MCF 10A (cell line): ENCODE results near the gene FAM221B. TPM values are rescaled to one million over a fixed set of nuclear protein-coding genes. Genes with fewer than 3 reads are reported as not detected.

ENCODE experiments used
- BruUV-seq: library from RNA; stranded (reverse); fragments of 400-500 nt; replicated peaks from 2 replicates; lab custom pipeline; 2021; lab: Mats Ljungman, UMichigan
- CTCF ChIA-PET: fragments of 300-600 bp; sonication (Branson Sonifier 250); formaldehyde crosslinking; extraction: SDS; loops from one replicate; lab custom pipeline; 2021; ENCODE audit warnings: antibody characterized with exemption, inconsistent platforms; lab: Yijun Ruan, JAX
- POLR2A ChIA-PET: fragments of 300-600, 350-650 bp; sonication (Branson Sonifier 250); formaldehyde crosslinking; extraction: SDS; loops from one replicate; lab custom pipeline; 2020; ENCODE audit warnings: antibody characterized with exemption, inconsistent platforms; lab: Yijun Ruan, JAX
- DNase-seq: peaks from one replicate; pipeline ENCODE4 v3.0.0-alpha.2; 2018; ENCODE audit not compliant: unreplicated experiment
- H3K27ac Mint-ChIP-seq: one replicate; pipeline ENCODE4 v1.8.0; 2022; ENCODE audit warnings: mild to moderate bottlenecking, low read depth, mixed read lengths; ENCODE audit not compliant: unreplicated experiment
- H3K27me3 Mint-ChIP-seq: one replicate; pipeline ENCODE4 v1.8.0; 2022; ENCODE audit warnings: mixed read lengths; ENCODE audit not compliant: insufficient read depth, unreplicated experiment
- H3K36me3 Mint-ChIP-seq: one replicate; pipeline ENCODE4 v1.8.0; 2022; ENCODE audit warnings: mild to moderate bottlenecking, moderate library complexity, mixed read lengths; ENCODE audit not compliant: insufficient read depth, unreplicated experiment
- H3K4me1 Mint-ChIP-seq: one replicate; pipeline ENCODE4 v1.8.0; 2022; ENCODE audit warnings: mixed read lengths; ENCODE audit not compliant: insufficient read depth, unreplicated experiment
- H3K4me3 Mint-ChIP-seq: one replicate; pipeline ENCODE4 v1.8.0; 2022; ENCODE audit warnings: mild to moderate bottlenecking, moderate library complexity, mixed read lengths; ENCODE audit not compliant: unreplicated experiment
- H3K9me3 Mint-ChIP-seq: one replicate; pipeline ENCODE4 v1.8.0; 2022; ENCODE audit warnings: mixed read lengths; ENCODE audit not compliant: unreplicated experiment
- intact Hi-C: fragments of 100-400 bp; cut with micrococcal nuclease; formaldehyde crosslinking; loops from 2 replicates; pipeline ENCODE4 v1.14.1; 2022
- total RNA-seq: library from RNA; stranded (reverse); gene quantifications from 2 replicates; pipeline ENCODE4 v1.2.3, GENCODE V29; 2022
- TF ChIP-seq, protein P1 (sequence below): fragments of 200-600 bp; IDR thresholded peaks from one replicate; pipeline ENCODE4 v1.8.0; 2022; ENCODE audit warnings: antibody characterized with exemption, mild to moderate bottlenecking; ENCODE audit not compliant: unreplicated experiment

The FAM221B gene
- total RNA-seq, 1 experiment from 2014 or later: not detected

DNA sequence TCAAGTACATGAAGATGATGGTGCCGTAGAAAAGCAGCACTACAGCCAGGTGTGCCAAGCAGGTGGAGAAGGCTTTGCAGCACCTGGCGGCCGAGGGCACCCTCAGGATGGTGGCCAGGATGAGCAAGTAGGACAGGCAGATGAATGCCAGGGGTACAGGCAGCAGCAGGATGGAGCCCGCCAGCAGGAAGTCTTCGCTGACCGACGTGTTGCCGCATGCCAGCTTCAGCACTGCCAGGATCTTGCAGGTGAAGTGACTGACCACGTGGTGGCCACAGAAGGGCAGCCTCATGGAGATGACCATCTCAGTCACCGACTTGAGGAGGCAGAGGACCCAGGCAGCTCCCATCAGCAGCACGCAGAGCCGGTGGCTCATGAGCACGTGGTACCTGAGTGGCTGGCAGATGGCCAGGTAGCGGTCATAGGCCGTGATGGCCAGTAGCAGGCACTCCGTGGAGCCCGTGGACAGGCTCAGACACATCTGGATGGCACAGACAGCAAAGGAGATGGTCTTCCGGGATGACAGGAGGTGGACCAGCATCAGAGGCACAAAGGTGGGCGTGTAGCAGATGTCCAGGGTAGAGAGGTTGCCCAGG lies 41.2 kb upstream of the FAM221B start:
- ChIA-PET CTCF (interaction anchor here (0.6 kb wide), 1 partner anchor 11 kb away, joined by 6 read pairs; no protein-coding TSS in a partner anchor), POLR2A (no interaction called here)
- intact Hi-C loops: no loop called here
- no peak overlapping the region for H3K4me3 Mint-ChIP-seq
- DNase-seq: peak; percentile 18
- no peaks in the 10 kb centered on the region for H3K27me3 Mint-ChIP-seq
- no peak overlapping the region for H3K27ac Mint-ChIP-seq
- H3K36me3 Mint-ChIP-seq: no peaks in the 10 kb centered on the region
- no peaks in the 10 kb centered on the region for H3K9me3 Mint-ChIP-seq
- TF ChIP-seq, protein P1, sequence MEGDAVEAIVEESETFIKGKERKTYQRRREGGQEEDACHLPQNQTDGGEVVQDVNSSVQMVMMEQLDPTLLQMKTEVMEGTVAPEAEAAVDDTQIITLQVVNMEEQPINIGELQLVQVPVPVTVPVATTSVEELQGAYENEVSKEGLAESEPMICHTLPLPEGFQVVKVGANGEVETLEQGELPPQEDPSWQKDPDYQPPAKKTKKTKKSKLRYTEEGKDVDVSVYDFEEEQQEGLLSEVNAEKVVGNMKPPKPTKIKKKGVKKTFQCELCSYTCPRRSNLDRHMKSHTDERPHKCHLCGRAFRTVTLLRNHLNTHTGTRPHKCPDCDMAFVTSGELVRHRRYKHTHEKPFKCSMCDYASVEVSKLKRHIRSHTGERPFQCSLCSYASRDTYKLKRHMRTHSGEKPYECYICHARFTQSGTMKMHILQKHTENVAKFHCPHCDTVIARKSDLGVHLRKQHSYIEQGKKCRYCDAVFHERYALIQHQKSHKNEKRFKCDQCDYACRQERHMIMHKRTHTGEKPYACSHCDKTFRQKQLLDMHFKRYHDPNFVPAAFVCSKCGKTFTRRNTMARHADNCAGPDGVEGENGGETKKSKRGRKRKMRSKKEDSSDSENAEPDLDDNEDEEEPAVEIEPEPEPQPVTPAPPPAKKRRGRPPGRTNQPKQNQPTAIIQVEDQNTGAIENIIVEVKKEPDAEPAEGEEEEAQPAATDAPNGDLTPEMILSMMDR: no peak
- peaks cover 10% of the 10 kb centered on the region for H3K4me1 Mint-ChIP-seq
- BruUV-seq: no TSS peak

DNA sequence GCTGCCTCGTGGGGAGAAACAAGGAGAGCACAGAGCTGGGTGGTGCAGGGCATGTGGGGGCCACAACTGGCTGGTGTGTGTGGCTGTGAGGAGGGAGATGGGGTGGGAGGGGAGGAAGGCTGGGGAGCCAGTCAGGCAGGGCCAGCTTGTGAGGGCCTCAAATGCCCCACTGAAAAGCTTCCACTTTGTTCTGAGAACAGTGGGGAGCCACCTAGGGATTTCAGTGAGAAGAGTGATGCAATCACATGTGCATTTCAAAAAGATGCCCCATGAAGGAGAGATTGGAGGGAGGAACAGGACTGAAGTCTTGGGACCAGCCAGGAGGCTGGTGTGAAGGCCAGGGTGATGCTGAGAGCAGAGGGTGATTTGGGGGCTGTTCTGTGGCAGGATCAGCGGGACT lies 40.4 kb upstream of the FAM221B start:
- intact Hi-C loops: no loop called here
- CTCF ChIA-PET: interaction anchor here (0.6 to 0.7 kb wide), 2 partner anchors 141 to 258 kb away, joined by 3 read pairs; no protein-coding TSS in a partner anchor
- POLR2A ChIA-PET: no interaction called here
- Mint-ChIP-seq H3K27ac (no peak overlapping the region), H3K36me3 (no peaks in the 10 kb centered on the region), H3K9me3 (no peaks in the 10 kb centered on the region), H3K4me1 (peaks cover 10% of the 10 kb centered on the region), H3K27me3 (no peaks in the 10 kb centered on the region), H3K4me3 (no peak overlapping the region)
- no TSS peak for BruUV-seq
- TF ChIP-seq, protein P1: no peak
- DNase-seq: no peak

DNA sequence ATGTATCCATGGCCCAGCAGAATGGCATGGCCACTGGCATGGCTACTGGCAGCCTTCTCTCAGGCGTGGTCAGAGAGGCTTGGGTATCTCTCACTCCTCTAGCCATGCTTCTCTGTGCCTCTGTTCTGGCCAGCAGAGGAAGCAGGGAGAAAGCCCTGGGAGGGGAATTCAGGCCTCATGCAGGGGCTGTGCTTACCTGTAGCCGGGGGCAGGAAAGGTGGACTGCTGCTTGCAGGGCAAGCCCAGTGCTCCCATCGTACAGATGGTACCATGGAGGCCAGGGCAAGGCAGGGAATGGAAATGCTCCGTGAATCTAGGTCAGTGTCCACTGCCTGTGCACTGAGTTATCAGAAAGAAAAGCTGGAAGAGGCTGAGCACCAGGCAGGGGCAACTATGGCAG lies 39.0 kb upstream of the FAM221B start:
- H3K4me3 Mint-ChIP-seq: no peak overlapping the region
- no peaks in the 10 kb centered on the region for H3K27me3 Mint-ChIP-seq

DNA sequence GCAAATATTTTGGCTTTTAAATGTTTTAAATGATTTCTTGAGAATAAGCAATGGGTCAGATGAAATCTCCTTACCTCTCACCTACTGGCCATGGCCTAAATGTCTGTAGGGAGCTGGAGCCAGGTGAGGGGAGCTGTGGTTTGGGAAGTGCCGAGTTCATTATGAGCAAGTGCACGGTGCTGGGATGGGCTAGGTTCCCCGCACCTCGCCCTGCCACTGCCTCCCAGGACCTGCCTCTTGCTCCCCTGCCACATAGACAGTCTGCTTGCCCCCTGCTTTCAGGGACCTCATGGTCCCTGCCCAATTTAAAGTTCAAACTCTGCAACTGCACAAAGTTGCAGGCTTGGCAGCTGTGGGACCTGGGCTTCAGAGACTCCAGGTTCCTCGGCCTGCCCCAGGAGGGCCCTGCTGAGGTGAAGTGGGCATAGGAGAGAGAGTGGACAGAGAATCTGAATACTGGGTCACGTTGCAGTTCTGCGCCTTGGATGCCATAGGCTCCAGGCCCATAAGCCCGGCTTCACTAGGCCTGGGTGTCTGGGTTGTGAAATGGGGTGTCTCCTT lies 36.2 kb upstream of the FAM221B start:
- Mint-ChIP-seq H3K27me3 (peaks cover 20% of the 10 kb centered on the region), H3K9me3 (no peaks in the 10 kb centered on the region), H3K27ac (no peak overlapping the region), H3K4me3 (no peak overlapping the region), H3K36me3 (no peaks in the 10 kb centered on the region), H3K4me1 (no peaks in the 10 kb centered on the region)
- DNase-seq: no peak
- BruUV-seq: no TSS peak
- TF ChIP-seq, protein P1: no peak
- ChIA-PET POLR2A (interaction anchor here (1.3 kb wide), 1 partner anchor 32 kb away, joined by 3 read pairs; no protein-coding TSS in a partner anchor), CTCF (interaction anchor here (2.1 kb wide), 1 partner anchor 17 kb away, joined by 9 read pairs; no protein-coding TSS in a partner anchor)
- intact Hi-C loops: no loop called here

More for the DNA sequence above, 39.0 kb upstream of the FAM221B start:
- BruUV-seq: no TSS peak
- intact Hi-C loops: no loop called here
- Mint-ChIP-seq H3K9me3 (no peaks in the 10 kb centered on the region), H3K36me3 (no peaks in the 10 kb centered on the region), H3K4me1 (peaks cover 10% of the 10 kb centered on the region), H3K27ac (no peak overlapping the region)
- no peak for DNase-seq
- TF ChIP-seq, protein P1: no peak
- POLR2A ChIA-PET: no interaction called here
- CTCF ChIA-PET: interaction anchor here (0.6 kb wide), 1 partner anchor 1106 kb away, joined by 3 read pairs; no protein-coding TSS in a partner anchor
